Fibroblast of skin of right quadriceps (primary cell): ENCODE results near the gene OR4C11.

Experiments
- DNase-seq: peaks from one replicate; pipeline ENCODE4 v3.0.0-alpha.2; 2013

The OR4C11 gene, protein sequence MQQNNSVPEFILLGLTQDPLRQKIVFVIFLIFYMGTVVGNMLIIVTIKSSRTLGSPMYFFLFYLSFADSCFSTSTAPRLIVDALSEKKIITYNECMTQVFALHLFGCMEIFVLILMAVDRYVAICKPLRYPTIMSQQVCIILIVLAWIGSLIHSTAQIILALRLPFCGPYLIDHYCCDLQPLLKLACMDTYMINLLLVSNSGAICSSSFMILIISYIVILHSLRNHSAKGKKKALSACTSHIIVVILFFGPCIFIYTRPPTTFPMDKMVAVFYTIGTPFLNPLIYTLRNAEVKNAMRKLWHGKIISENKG

DNA sequence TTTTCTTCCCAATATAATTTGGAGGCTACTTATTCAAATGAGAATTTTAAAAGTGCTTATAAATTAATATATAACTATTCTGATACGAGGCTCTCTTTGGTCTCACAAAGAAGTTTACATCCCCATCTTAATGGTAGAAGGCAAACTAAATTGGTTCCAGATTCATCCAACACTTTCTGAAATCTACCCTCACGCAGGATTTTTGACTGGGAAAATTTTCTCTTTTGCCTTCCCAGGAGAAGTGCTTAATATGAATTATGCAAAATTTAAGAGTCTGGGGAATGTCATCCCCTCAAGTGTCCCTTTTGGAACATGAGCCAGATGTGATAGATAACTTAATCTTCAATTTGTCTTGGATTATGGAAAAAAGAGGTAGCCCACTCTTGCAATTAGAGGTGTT lies at the start of gene OR4C11:
Gene OR4C11, minus strand, starts transcription at position 101 of the 400 bp plus-strand sequence. CDS start 3,272 bp downstream, outside the sequence.
- no peak for DNase-seq

DNA sequence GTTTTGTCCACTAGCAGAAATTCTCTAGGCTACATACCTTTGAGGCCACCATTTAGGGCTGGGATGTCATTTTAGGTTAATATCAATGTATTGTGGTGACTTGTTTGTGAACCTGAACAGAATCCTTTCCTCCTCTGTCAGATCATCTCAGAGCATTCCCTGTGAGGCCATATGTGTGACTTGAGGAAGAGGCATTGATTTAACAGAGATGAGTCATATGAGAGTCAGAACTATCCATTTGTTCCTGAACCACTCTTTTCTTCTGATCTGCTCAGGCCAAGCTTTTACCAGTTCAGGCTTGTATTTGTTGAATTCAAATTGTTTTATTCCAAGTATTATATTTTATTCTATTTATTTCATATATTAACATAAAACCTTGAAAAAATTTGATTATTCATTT lies 47.7 kb upstream of the OR4C11 start:
- DNase-seq, result no peak

GRCh38 chr11:55652560-55652959 lies 45.1 kb upstream of the OR4C11 start:
- DNase-seq, result no peak

DNA sequence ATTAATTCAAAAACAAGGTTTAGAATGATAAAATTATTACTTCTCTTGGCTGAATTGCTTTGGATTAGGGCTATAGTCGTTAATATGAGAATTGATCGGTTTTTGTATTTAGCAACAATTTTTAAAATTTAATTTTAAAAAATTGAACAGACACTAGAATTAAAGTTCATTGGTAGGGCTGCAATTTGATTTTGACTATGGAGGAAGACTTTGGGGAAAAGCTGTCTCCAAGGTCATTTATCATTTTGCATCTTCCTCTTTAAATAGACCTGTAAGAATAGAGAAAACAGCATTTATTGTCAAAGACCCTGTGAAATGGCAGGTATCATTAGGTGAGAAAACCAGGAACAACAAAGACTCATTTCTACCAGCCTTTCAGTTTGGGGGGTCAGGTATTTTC lies 40.6 kb upstream of the OR4C11 start, which contains the start of gene OR4S2:
Gene OR4S2, plus strand, starts transcription at position 301 of the 400 bp plus-strand sequence. CDS start 2,577 bp downstream, outside the sequence.
- DNase-seq, result no peak

DNA sequence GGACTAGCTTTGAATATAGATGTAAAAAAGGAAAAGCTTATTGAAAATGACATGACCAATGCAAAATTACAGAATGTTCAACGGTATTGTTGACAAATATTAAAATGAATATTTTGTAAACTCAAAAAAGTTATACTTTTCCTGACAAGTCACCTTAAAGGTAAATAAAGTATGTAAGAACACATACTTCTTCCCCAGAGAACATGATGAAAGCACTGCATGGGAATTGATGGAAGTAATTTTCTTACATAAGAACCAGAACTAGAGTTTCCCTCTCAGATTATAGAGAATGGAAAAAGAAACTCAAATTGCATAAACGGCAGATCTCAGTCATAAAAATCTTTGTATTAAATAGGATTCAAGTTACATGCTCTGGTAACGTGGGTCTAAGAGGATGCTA lies 27.4 kb upstream of the OR4C11 start, which contains the start of gene OR4P4:
Gene OR4P4, plus strand, starts transcription at position 301 of the 400 bp plus-strand sequence.
- no peak for DNase-seq

GRCh38 chr11:55624531-55624930 lies 17.1 kb upstream of the OR4C11 start:
- no peak for DNase-seq

- no peak for DNase-seq
Measured at GRCh38 chr11:55572548-55572947, 34.9 kb downstream of the OR4C11 start.

GRCh38 chr11:55571828-55572227 lies 35.6 kb downstream of the OR4C11 start, which contains the start of gene OR4C16:
Gene OR4C16, plus strand, starts transcription at chr11:55572128. Its CDS starts 0 bp downstream, at chr11:55572128.
- no peak for DNase-seq

- no peak for DNase-seq
Measured at GRCh38 chr11:55554169-55554568, 53.3 kb downstream of the OR4C11 start, which contains the start of gene OR4C15. Gene OR4C15, plus strand, starts transcription at chr11:55554469. Its CDS starts 0 bp downstream, at chr11:55554469.
